HCT116 (cell line): Measurements from ENCODE around the gene ACBD6. TPM values are rescaled to one million over a fixed set of nuclear protein-coding genes. Genes with fewer than 3 reads are reported as not detected.

Experiments
- ATAC-seq: fragments of 200-7000 bp; cut with Tn5 transposase; 2 replicates; pipeline ENCODE4 v1.9.1; 2020; ENCODE audit warnings: mild to moderate bottlenecking, moderate library complexity
- BruUV-seq: library from RNA; stranded (reverse); fragments of 400-500 nt; replicated peaks from 2 replicates; lab custom pipeline; 2021; lab: Mats Ljungman, UMichigan
- CTCF ChIA-PET: fragments of 300-600 bp; sonication (Branson Sonifier 250); formaldehyde crosslinking; loops from one replicate; lab custom pipeline; 2021; ENCODE audit warnings: antibody characterized with exemption; lab: Charles Lee
- POLR2A ChIA-PET: fragments of 300-600, 350-600 bp; sonication (Branson Sonifier 250); formaldehyde crosslinking; loops from one replicate; lab custom pipeline; 2021; ENCODE audit warnings: antibody characterized with exemption; lab: Charles Lee
- RAD21 ChIA-PET, 2 experiments: fragments of 300-600 bp; sonication (Branson Sonifier 250); formaldehyde crosslinking; loops; one replicate each; lab custom pipeline; 2023; ENCODE audit warnings: low total read pairs in 2 of 2; ENCODE audit not compliant: uncharacterized antibody in 2 of 2, unreplicated experiment in 2 of 2, low non-redundant PET in 1 of 2; lab: Charles Lee
- DNase-seq: peaks from one replicate; pipeline ENCODE4 v3.0.0-alpha.2; 2010; ENCODE audit warnings: low read depth, low spot score
- H2AFZ ChIP-seq: fragments of 200-600 bp; shearing (Covaris generic), sonication (generic); 2 replicates; pipeline ENCODE4 v1.6.1; 2017; ENCODE audit warnings: low read depth, mixed run types, mixed read lengths, antibody characterized with exemption, low read length; ENCODE audit not compliant: poor library complexity, severe bottlenecking
- H3K27ac ChIP-seq: 2 replicates; pipeline ENCODE4 v1.5.1; 2012; ENCODE audit warnings: low read depth, low read length
- H3K27me3 ChIP-seq: fragments of 200-600 bp; sonication (generic); 2 replicates; pipeline ENCODE4 v1.6.1; 2016; ENCODE audit warnings: mixed run types, low read length, mixed read lengths; ENCODE audit not compliant: insufficient read depth
- H3K36me3 ChIP-seq, 2 experiments: fragments of 200-500 bp in 1 of 2; fragments of 200-600 bp in 1 of 2; sonication (Bioruptor generic) in 1 of 2; sonication (generic) in 1 of 2; 2 replicates each; pipeline versions ENCODE4 v1.5.1 to v1.6.1; 2014 to 2016; ENCODE audit warnings: low read length in 2 of 2, inconsistent platforms in 1 of 2, mixed read lengths in 1 of 2, mixed run types in 1 of 2; ENCODE audit not compliant: insufficient read depth in 2 of 2, control insufficient read depth in 1 of 2
- H3K4me1 ChIP-seq, 2 experiments: fragments of 200-600 bp in 1 of 2; sonication (generic) in 1 of 2; 2 replicates each; pipeline versions ENCODE4 v1.5.1 to v1.6.1; 2012 to 2017; ENCODE audit warnings: low read length in 2 of 2, inconsistent platforms in 1 of 2, mild to moderate bottlenecking in 1 of 2, mixed read lengths in 1 of 2, mixed run types in 1 of 2, moderate library complexity in 1 of 2; ENCODE audit not compliant: insufficient read depth in 2 of 2, control insufficient read depth in 1 of 2
- H3K4me2 ChIP-seq: fragments of 200-600 bp; sonication (generic); 2 replicates; pipeline ENCODE4 v1.6.1; 2017; ENCODE audit warnings: mixed run types, low read length, mixed read lengths
- H3K4me3 ChIP-seq, 2 experiments: fragments of 200-600 bp in 1 of 2; sonication (generic) in 1 of 2; replicated peaks in 1 of 2; 2 replicates each; pipeline ENCODE4 v1.5.1; 2011 to 2016; ENCODE audit warnings: low read length in 2 of 2, control low read depth in 1 of 2, low read depth in 1 of 2, mild to moderate bottlenecking in 1 of 2, mixed read lengths in 1 of 2, mixed run types in 1 of 2
- H3K79me2 ChIP-seq: fragments of 200-600 bp; sonication (generic); 2 replicates; pipeline ENCODE4 v1.6.1; 2017; ENCODE audit warnings: mild to moderate bottlenecking, mixed run types, low read length, moderate library complexity, mixed read lengths; ENCODE audit not compliant: insufficient read depth
- H3K9ac ChIP-seq: fragments of 200-600 bp; sonication (generic); 2 replicates; pipeline ENCODE4 v1.6.1; 2016; ENCODE audit warnings: low read length, mixed read lengths
- H3K9me2 ChIP-seq: fragments of 200-600 bp; sonication (generic), shearing (Covaris generic); 2 replicates; pipeline ENCODE4 v1.6.1; 2017; ENCODE audit warnings: mixed run types, mild to moderate bottlenecking, moderate library complexity; ENCODE audit not compliant: insufficient read depth
- H3K9me3 ChIP-seq, 2 experiments: fragments of 200-500 bp in 1 of 2; fragments of 200-600 bp in 1 of 2; sonication (Bioruptor generic) in 1 of 2; sonication (generic) in 1 of 2; 2 replicates each; pipeline ENCODE4 v1.6.1; 2014 to 2017; ENCODE audit warnings: low read length in 2 of 2, mixed read lengths in 2 of 2, inconsistent platforms in 1 of 2, low read depth in 1 of 2, mild to moderate bottlenecking in 1 of 2, mixed run types in 1 of 2, moderate library complexity in 1 of 2; ENCODE audit not compliant: control insufficient read depth in 1 of 2, insufficient read depth in 1 of 2
- H4K20me1 ChIP-seq: fragments of 200-600 bp; sonication (generic), shearing (Covaris generic); 2 replicates; pipeline ENCODE4 v1.6.1; 2017; ENCODE audit warnings: mixed run types, mild to moderate bottlenecking, moderate library complexity; ENCODE audit not compliant: insufficient read depth
- CBX3 ChIP-seq: IDR thresholded peaks from 2 replicates; pipeline ENCODE4 v1.6.1; 2012; ENCODE audit warnings: low read depth
- CEBPB ChIP-seq: IDR thresholded peaks from 2 replicates; pipeline ENCODE4 v1.6.1; 2012; ENCODE audit warnings: low read depth
- EGR1 ChIP-seq: IDR thresholded peaks from 2 replicates; pipeline ENCODE4 v1.6.1; 2012; ENCODE audit warnings: low read depth
- ELF1 ChIP-seq: IDR thresholded peaks from 2 replicates; pipeline ENCODE4 v1.6.1; 2012; ENCODE audit warnings: low read depth, borderline replicate concordance
- EZH2phosphoT487 ChIP-seq: fragments of 200-600 bp; IDR thresholded peaks from 2 replicates; pipeline ENCODE4 v1.6.1; 2018; ENCODE audit warnings: antibody characterized with exemption, borderline replicate concordance
- FOSL1 ChIP-seq: IDR thresholded peaks from 2 replicates; pipeline ENCODE4 v1.6.1; 2012; ENCODE audit warnings: low read depth
- RAD21 ChIP-seq: IDR thresholded peaks from 2 replicates; pipeline ENCODE4 v1.6.1; 2012; ENCODE audit warnings: low read depth, mild to moderate bottlenecking
- SIN3A ChIP-seq: IDR thresholded peaks from 2 replicates; pipeline ENCODE4 v1.6.1; 2012; ENCODE audit warnings: low read depth
- SRF ChIP-seq: IDR thresholded peaks from 2 replicates; pipeline ENCODE4 v1.6.1; 2012; ENCODE audit warnings: low read depth
- YY1 ChIP-seq: IDR thresholded peaks from 2 replicates; pipeline ENCODE4 v1.6.1; 2011; ENCODE audit warnings: low read length, low read depth, moderate library complexity, mild to moderate bottlenecking; ENCODE audit not compliant: insufficient replicate concordance; ENCODE audit errors: extremely low read depth
- ZFX ChIP-seq: fragments of 450-650 bp; IDR thresholded peaks from 2 replicates; pipeline ENCODE4 v1.6.1; 2017
- ZNF274 ChIP-seq: fragments of 200-500 bp; sonication (Bioruptor generic); IDR thresholded peaks from 2 replicates; pipeline ENCODE4 v1.6.1; 2014; ENCODE audit warnings: mild to moderate bottlenecking, low read depth, low read length, inconsistent platforms
- intact Hi-C: fragments of 100-400 bp; cut with micrococcal nuclease; formaldehyde crosslinking; loops from 2 replicates; pipeline ENCODE4 v1.10.0; 2022
- total RNA-seq: library from RNA; stranded (reverse); gene quantifications from one replicate; pipeline ENCODE4 v1.2.1, GENCODE V29; 2021; ENCODE audit not compliant: unreplicated experiment
- TF ChIP-seq, protein P1 (sequence below), 3 experiments: fragments of 200-600 bp in 1 of 3; sonication (generic) in 1 of 3; IDR thresholded peaks in 2 of 3; conservative IDR thresholded peaks in 1 of 3; 2 replicates each; pipeline ENCODE4 v1.5.1; 2012 to 2017; ENCODE audit warnings: low read depth in 2 of 3, low read length in 2 of 3, antibody characterized with exemption in 1 of 3, borderline replicate concordance in 1 of 3, control low read depth in 1 of 3, mild to moderate bottlenecking in 1 of 3, mixed read lengths in 1 of 3, mixed run types in 1 of 3, moderate library complexity in 1 of 3; ENCODE audit not compliant: insufficient read depth in 1 of 3
- TF ChIP-seq, protein P2 (sequence below): IDR thresholded peaks from 2 replicates; pipeline ENCODE4 v1.6.1; 2011; ENCODE audit warnings: mild to moderate bottlenecking, low read length, moderate library complexity; ENCODE audit not compliant: insufficient replicate concordance; ENCODE audit errors: extremely low read depth
- TF ChIP-seq, protein P3 (sequence below): IDR thresholded peaks from 2 replicates; pipeline ENCODE4 v1.6.1; 2012

Gene ACBD6
- total RNA-seq, 1 experiment from 2014 or later = 43.2 TPM

DNA sequence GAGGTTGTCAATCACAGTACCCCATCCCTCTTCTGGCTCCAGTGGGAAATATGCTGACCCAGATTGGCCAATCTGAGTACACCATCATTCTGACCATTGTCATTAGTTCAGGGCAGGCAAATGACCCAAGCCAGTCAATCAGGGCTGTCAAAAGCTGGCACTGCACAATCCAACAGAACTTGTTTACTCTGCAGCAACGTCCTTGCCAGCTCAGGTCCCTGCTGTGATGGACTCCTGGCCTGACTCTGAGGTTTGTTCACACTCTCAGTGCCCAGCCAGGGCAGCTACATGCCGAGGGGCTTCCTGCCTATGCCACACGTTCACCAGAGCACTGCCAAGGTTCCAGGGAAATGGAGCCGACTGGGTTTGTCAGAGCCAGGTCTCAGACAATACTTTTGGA is 41.7 kb upstream of the ACBD6 start:
- H3K4me2 ChIP-seq = no peak overlapping the region
- POLR2A ChIA-PET = no interaction called here
- DNase-seq = no peak
- BruUV-seq = no TSS peak
- no peaks in the 10 kb centered on the region for H3K9me3 ChIP-seq
- CTCF ChIA-PET = no interaction called here
- H3K36me3 ChIP-seq = no peaks in the 10 kb centered on the region
- H3K4me3 ChIP-seq = no peak overlapping the region
- H3K27me3 ChIP-seq = no peaks in the 10 kb centered on the region
- RAD21 ChIA-PET = no interaction called here
- no peaks in the 10 kb centered on the region for H4K20me1 ChIP-seq
- H3K9ac ChIP-seq = no peak overlapping the region
- TF ChIP-seq YY1 = no peak
- no peak for TF ChIP-seq EZH2phosphoT487
- TF ChIP-seq SRF = no peak
- TF ChIP-seq, protein P1, sequence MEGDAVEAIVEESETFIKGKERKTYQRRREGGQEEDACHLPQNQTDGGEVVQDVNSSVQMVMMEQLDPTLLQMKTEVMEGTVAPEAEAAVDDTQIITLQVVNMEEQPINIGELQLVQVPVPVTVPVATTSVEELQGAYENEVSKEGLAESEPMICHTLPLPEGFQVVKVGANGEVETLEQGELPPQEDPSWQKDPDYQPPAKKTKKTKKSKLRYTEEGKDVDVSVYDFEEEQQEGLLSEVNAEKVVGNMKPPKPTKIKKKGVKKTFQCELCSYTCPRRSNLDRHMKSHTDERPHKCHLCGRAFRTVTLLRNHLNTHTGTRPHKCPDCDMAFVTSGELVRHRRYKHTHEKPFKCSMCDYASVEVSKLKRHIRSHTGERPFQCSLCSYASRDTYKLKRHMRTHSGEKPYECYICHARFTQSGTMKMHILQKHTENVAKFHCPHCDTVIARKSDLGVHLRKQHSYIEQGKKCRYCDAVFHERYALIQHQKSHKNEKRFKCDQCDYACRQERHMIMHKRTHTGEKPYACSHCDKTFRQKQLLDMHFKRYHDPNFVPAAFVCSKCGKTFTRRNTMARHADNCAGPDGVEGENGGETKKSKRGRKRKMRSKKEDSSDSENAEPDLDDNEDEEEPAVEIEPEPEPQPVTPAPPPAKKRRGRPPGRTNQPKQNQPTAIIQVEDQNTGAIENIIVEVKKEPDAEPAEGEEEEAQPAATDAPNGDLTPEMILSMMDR (IDR thresholded peaks at IDR 0.05 in 2 of 3, conservative IDR thresholded peaks at IDR 0.05 in 1 of 3; ENCODE audit: borderline replicate concordance in 1 of 3, insufficient read depth in 1 of 3, low read depth in 2 of 3, low read length in 2 of 3) = no peak
- no peak for TF ChIP-seq SIN3A
- no peak for TF ChIP-seq CEBPB
- no peak for TF ChIP-seq FOSL1
- H2AFZ ChIP-seq = no peak overlapping the region
- H3K27ac ChIP-seq = no peak overlapping the region
- no peaks in the 10 kb centered on the region for H3K4me1 ChIP-seq
- H3K79me2 ChIP-seq = no peaks in the 10 kb centered on the region
- intact Hi-C loops = no loop called here
- no peak for ATAC-seq
- H3K9me2 ChIP-seq = no peaks in the 10 kb centered on the region

DNA sequence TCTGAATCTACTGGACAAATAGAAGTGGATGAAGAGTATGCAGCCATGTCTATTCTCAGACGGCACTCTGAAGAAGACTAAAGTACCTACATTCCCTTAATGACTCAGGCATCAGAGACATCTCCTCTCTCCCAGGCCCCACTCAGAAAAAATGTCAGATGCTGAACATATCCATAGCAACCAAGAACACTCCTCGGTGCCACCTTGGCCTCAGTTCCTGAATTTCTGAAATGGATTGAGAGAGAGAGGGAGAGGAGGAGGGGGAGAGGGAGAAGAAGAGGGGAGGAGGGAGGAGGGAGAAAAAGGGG is 40.4 kb upstream of the ACBD6 start:
- Histone ChIP-seq H3K9ac (no peak overlapping the region), H3K9me2 (no peaks in the 10 kb centered on the region), H3K4me3 (no peak overlapping the region), H3K4me2 (no peak overlapping the region), H4K20me1 (no peaks in the 10 kb centered on the region), H3K4me1 (no peaks in the 10 kb centered on the region), H3K9me3 (no peaks in the 10 kb centered on the region), H3K79me2 (no peaks in the 10 kb centered on the region), H3K27me3 (no peaks in the 10 kb centered on the region), H3K36me3 (no peaks in the 10 kb centered on the region), H2AFZ (peak overlapping the region; percentile 45), H3K27ac (no peak overlapping the region)
- ATAC-seq (no peak), DNase-seq (no peak)
- ChIA-PET POLR2A (no interaction called here), CTCF (interaction anchor here (1.0 kb wide), 1 partner anchor 321 kb away, joined by 3 read pairs; no protein-coding TSS in a partner anchor), RAD21 (no interaction called here)
- intact Hi-C loops = no loop called here
- no TSS peak for BruUV-seq
- TF ChIP-seq ELF1 = no peak
- TF ChIP-seq FOSL1 = no peak
- TF ChIP-seq, protein P2, sequence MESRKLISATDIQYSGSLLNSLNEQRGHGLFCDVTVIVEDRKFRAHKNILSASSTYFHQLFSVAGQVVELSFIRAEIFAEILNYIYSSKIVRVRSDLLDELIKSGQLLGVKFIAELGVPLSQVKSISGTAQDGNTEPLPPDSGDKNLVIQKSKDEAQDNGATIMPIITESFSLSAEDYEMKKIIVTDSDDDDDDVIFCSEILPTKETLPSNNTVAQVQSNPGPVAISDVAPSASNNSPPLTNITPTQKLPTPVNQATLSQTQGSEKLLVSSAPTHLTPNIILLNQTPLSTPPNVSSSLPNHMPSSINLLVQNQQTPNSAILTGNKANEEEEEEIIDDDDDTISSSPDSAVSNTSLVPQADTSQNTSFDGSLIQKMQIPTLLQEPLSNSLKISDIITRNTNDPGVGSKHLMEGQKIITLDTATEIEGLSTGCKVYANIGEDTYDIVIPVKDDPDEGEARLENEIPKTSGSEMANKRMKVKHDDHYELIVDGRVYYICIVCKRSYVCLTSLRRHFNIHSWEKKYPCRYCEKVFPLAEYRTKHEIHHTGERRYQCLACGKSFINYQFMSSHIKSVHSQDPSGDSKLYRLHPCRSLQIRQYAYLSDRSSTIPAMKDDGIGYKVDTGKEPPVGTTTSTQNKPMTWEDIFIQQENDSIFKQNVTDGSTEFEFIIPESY = no peak
- TF ChIP-seq, protein P3, sequence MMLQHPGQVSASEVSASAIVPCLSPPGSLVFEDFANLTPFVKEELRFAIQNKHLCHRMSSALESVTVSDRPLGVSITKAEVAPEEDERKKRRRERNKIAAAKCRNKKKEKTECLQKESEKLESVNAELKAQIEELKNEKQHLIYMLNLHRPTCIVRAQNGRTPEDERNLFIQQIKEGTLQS = no peak
- TF ChIP-seq CEBPB = no peak
- TF ChIP-seq SIN3A = no peak
- no peak for TF ChIP-seq ZNF274
- TF ChIP-seq EGR1 = no peak
- no peak for TF ChIP-seq ZFX
- no peak for TF ChIP-seq RAD21
- TF ChIP-seq, protein P1 (IDR thresholded peaks at IDR 0.05 in 2 of 3, conservative IDR thresholded peaks at IDR 0.05 in 1 of 3; ENCODE audit: borderline replicate concordance in 1 of 3, insufficient read depth in 1 of 3, low read depth in 2 of 3, low read length in 2 of 3) = no peak
- no peak for TF ChIP-seq CBX3
